PC-9 (cell line): ENCODE measurements around the gene SMIM28. TPM values are rescaled to one million over a fixed set of nuclear protein-coding genes. Genes with fewer than 3 reads are reported as not detected.

Experiments used
- BruUV-seq: library from RNA; stranded (reverse); fragments of 400-500 nt; replicated peaks from 2 replicates; lab custom pipeline; 2021; lab: Mats Ljungman, UMichigan
- CTCF ChIA-PET: fragments of 300-600 bp; sonication (Branson Sonifier 250); formaldehyde crosslinking; loops from one replicate; lab custom pipeline; 2022; ENCODE audit warnings: antibody characterized with exemption; lab: Charles Lee
- POLR2A ChIA-PET: fragments of 300-600 bp; sonication (Branson Sonifier 250); formaldehyde crosslinking; loops from one replicate; lab custom pipeline; 2022; ENCODE audit warnings: antibody characterized with exemption; ENCODE audit not compliant: unreplicated experiment; lab: Charles Lee
- DNase-seq, 2 experiments: peaks; one replicate each; pipeline versions ENCODE4 v3.0.0 to v3.0.0-alpha.2; 2015 to 2022; ENCODE audit warnings: mixed read lengths in 1 of 2
- H2AFZ ChIP-seq: fragments of 200-600 bp; sonication (generic); 2 replicates; pipeline ENCODE4 v1.8.1; 2017; ENCODE audit warnings: antibody characterized with exemption
- H3F3A ChIP-seq: fragments of 200-600 bp; sonication (generic); 2 replicates; pipeline ENCODE4 v1.8.1; 2017; ENCODE audit warnings: antibody characterized with exemption, mild to moderate bottlenecking, low read depth; ENCODE audit not compliant: insufficient read depth
- H3K27ac ChIP-seq: fragments of 200-600 bp; sonication (generic); 2 replicates; pipeline ENCODE4 v1.6.1; 2016; ENCODE audit warnings: mixed run types
- H3K27me3 ChIP-seq: fragments of 200-600 bp; sonication (generic); 2 replicates; pipeline ENCODE4 v1.6.1; 2016; ENCODE audit warnings: low read depth, mixed run types; ENCODE audit not compliant: insufficient read depth
- H3K36me3 ChIP-seq: fragments of 200-600 bp; sonication (generic); 2 replicates; pipeline ENCODE4 v1.6.1; 2016; ENCODE audit warnings: low read depth, mixed run types
- H3K4me1 ChIP-seq: fragments of 200-600 bp; sonication (generic); replicated peaks from 2 replicates; pipeline ENCODE4 v1.6.1; 2016; ENCODE audit warnings: mixed run types; ENCODE audit not compliant: insufficient read depth
- H3K4me2 ChIP-seq: fragments of 200-600 bp; sonication (generic); 2 replicates; pipeline ENCODE4 v1.6.1; 2017; ENCODE audit warnings: mixed run types
- H3K4me3 ChIP-seq: fragments of 200-600 bp; sonication (generic); 2 replicates; pipeline ENCODE4 v1.6.1; 2016; ENCODE audit warnings: mixed run types
- H3K79me2 ChIP-seq: fragments of 200-600 bp; sonication (generic); 2 replicates; pipeline ENCODE4 v1.6.1; 2017; ENCODE audit warnings: low read depth, mixed run types
- H3K9me2 ChIP-seq: fragments of 200-600 bp; sonication (generic); 2 replicates; pipeline ENCODE4 v1.8.1; 2017; ENCODE audit warnings: mild to moderate bottlenecking; ENCODE audit not compliant: insufficient read depth
- H3K9me3 ChIP-seq: fragments of 200-600 bp; sonication (generic); 2 replicates; pipeline ENCODE4 v1.8.1; 2016; ENCODE audit warnings: low read depth; ENCODE audit not compliant: insufficient read depth
- H4K20me1 ChIP-seq: fragments of 200-600 bp; sonication (generic); 2 replicates; pipeline ENCODE4 v1.8.1; 2017; ENCODE audit not compliant: insufficient read depth
- EZH2 ChIP-seq: fragments of 200-600 bp; sonication (generic); IDR thresholded peaks from 2 replicates; pipeline ENCODE4 v1.8.0; 2017; ENCODE audit warnings: antibody characterized with exemption, low read depth
- intact Hi-C: fragments of 100-400 bp; cut with micrococcal nuclease; formaldehyde crosslinking; loops from one replicate; pipeline ENCODE4 v1.10.0; 2022; ENCODE audit not compliant: unreplicated experiment
- total RNA-seq: library from RNA; stranded (reverse); gene quantifications from 2 replicates; pipeline ENCODE4 v1.2.3, GENCODE V29; 2021
- TF ChIP-seq, protein P1 (sequence below): fragments of 200-600 bp; sonication (generic); conservative IDR thresholded peaks from 2 replicates; pipeline ENCODE4 v1.6.1; 2017; ENCODE audit warnings: mixed run types, antibody characterized with exemption, mild to moderate bottlenecking, moderate library complexity

SMIM28 gene
- total RNA-seq, 1 experiment from 2014 or later: not detected

DNA sequence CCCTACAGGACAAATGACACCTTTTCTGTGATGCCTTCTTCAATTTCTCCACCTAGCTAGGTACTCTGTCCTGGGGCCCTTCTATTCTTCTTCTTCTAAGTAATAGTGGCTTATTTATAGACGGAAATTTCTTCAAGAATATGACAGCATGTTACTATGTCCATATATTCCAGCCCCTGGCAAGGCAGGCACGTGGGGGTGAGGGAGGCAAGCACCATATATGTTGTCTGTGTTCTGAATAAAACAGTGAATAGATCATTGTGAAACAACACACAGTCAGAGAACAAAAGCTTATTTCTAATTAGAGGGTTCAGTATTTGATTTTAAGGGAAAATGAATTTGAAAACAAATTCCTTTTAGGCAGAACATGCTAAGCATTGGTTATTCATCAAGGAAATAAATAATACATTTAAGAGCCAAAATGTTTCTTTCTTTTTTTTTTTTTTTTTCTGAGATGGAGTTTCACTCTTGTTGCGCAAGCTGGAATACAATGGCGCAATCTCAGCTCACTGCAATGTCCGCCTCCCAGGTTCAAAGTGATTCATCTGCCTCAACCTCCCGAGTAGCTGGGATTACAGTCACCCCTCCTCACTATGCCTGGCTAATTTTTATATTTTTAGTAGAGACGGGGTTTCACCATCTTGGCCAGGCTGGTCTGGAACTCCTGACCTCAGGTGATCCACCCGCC, 32.5 kb downstream of the SMIM28 start:
- Histone ChIP-seq H3F3A (peaks cover 28% of the 10 kb centered on the region), H3K36me3 (peaks cover 75% of the 10 kb centered on the region), H3K9me3 (no peaks in the 10 kb centered on the region), H3K4me3 (0 out of 2 replicates have a peak overlapping the region, but pooled peaks have one; percentile 2), H3K4me1 (peaks cover 46% of the 10 kb centered on the region), H3K27ac (peak overlapping the region; percentile 82), H4K20me1 (no peaks in the 10 kb centered on the region), H3K4me2 (peak overlapping the region; percentile 62), H2AFZ (no peak overlapping the region), H3K79me2 (peaks cover 18% of the 10 kb centered on the region), H3K27me3 (no peaks in the 10 kb centered on the region), H3K9me2 (no peaks in the 10 kb centered on the region)
- TF ChIP-seq, protein P1, sequence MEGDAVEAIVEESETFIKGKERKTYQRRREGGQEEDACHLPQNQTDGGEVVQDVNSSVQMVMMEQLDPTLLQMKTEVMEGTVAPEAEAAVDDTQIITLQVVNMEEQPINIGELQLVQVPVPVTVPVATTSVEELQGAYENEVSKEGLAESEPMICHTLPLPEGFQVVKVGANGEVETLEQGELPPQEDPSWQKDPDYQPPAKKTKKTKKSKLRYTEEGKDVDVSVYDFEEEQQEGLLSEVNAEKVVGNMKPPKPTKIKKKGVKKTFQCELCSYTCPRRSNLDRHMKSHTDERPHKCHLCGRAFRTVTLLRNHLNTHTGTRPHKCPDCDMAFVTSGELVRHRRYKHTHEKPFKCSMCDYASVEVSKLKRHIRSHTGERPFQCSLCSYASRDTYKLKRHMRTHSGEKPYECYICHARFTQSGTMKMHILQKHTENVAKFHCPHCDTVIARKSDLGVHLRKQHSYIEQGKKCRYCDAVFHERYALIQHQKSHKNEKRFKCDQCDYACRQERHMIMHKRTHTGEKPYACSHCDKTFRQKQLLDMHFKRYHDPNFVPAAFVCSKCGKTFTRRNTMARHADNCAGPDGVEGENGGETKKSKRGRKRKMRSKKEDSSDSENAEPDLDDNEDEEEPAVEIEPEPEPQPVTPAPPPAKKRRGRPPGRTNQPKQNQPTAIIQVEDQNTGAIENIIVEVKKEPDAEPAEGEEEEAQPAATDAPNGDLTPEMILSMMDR: no peak
- no peak for TF ChIP-seq EZH2
- intact Hi-C loops: no loop called here
- ChIA-PET POLR2A (interaction anchor here (0.8 kb wide), 1 partner anchor 293 kb away, joined by 4 read pairs; no protein-coding TSS in a partner anchor), CTCF (interaction anchor here (0.7 kb wide), 2 partner anchors 13 to 20 kb away, joined by 3 to 6 read pairs; no protein-coding TSS in a partner anchor)
- BruUV-seq: no TSS peak
- peak; percentile 10 to 73 for DNase-seq

DNA sequence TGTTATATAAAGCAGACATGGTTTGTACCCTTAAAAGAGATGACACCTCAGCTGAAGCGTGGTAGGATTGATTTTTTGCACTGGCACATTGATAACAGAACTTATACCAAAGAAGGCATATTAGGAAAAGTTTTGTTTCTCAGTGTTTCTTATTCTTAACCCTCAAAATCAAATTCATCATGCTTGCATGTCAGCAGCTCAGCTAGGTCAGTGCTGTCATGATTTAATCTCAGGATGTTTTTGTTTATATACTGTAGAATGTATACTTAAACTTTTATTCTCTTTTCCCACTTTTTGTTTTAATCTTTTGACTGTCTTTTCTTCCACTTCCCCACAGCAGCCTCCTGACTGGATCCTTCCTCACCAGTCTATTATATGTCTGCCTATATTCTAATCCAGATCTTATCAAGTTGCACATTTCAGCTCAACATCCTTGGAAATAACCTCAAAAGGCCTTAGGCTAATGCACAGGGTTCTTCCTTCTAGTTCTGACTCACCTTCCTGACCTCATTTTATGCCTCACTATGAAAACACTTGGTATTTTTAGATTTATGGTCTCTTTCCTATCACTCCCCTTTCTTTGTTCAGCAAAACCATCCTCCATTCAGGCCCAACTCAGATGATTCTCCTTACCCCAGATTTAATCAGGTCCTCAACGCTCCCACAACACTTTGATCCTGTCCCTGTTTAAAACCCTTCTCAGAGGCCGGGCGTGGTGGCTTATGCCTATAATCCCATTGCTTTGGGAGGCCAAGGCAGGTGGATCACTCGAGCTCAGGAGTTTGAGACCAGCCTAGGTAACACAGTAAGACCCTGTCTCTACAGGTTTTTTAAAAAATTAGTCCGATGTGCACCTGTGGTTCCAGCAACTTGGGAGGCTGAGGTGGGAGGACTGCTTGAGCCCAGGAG, 33.5 kb downstream of the SMIM28 start:
- Histone ChIP-seq H3K79me2 (peaks cover 7% of the 10 kb centered on the region), H3K4me1 (peaks cover 36% of the 10 kb centered on the region), H3K27ac (peak overlapping the region; percentile 82), H3K4me3 (0 out of 2 replicates have a peak overlapping the region, but pooled peaks have one; percentile 2), H3K4me2 (peak overlapping the region; percentile 62), H3F3A (peaks cover 28% of the 10 kb centered on the region), H4K20me1 (no peaks in the 10 kb centered on the region), H3K9me3 (no peaks in the 10 kb centered on the region), H3K36me3 (peaks cover 64% of the 10 kb centered on the region), H3K9me2 (no peaks in the 10 kb centered on the region), H2AFZ (no peak overlapping the region), H3K27me3 (no peaks in the 10 kb centered on the region)
- ChIA-PET CTCF (interaction anchor here (0.7 kb wide), 1 partner anchor 19 kb away, joined by 6 read pairs; no protein-coding TSS in a partner anchor), POLR2A (interaction anchor here (0.5 to 0.8 kb wide), 2 partner anchors 65 to 294 kb away, joined by 3 to 4 read pairs; no protein-coding TSS in a partner anchor)
- intact Hi-C loops: no loop called here
- peak; percentile 7 to 98 for DNase-seq
- no TSS peak for BruUV-seq
- TF ChIP-seq, protein P1: no peak
- no peak for TF ChIP-seq EZH2

DNA sequence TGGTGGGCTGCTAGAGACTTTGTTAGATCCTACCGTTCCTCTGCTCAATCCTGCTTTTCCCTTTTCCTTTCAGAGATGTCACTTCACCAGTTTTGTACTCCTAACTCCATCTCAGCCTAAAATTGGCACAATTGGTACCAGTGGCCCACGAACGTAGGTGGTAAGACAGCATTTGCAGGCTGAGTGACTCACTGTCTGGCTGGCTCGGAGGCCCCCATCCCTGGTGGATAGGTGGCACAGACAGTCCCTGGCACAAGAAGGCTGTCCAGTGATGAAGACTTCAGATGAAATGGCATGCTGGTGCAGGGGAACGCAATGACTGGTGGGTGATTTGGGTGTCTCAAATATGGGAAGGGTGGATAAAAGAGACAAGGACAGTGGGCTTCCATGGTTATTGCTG, 37.4 kb downstream of the SMIM28 start:
- no peak for DNase-seq
- BruUV-seq: no TSS peak
- no peaks in the 10 kb centered on the region for H4K20me1 ChIP-seq
- no peaks in the 10 kb centered on the region; the same call in 1 of the 2 replicates for H3K9me3 ChIP-seq
- peaks cover 33% of the 10 kb centered on the region for H3K36me3 ChIP-seq
- H3K9me2 ChIP-seq: no peaks in the 10 kb centered on the region
- no peaks in the 10 kb centered on the region for H3K79me2 ChIP-seq
- TF ChIP-seq, protein P1: no peak
- no peak for TF ChIP-seq EZH2
- H3K4me2 ChIP-seq: no peak overlapping the region
- ChIA-PET CTCF (no interaction called here), POLR2A (no interaction called here)
- intact Hi-C loops: no loop called here
- H3K4me3 ChIP-seq: no peak overlapping the region
- H2AFZ ChIP-seq: no peak overlapping the region
- H3F3A ChIP-seq: peaks cover 21% of the 10 kb centered on the region
- peaks cover 23% of the 10 kb centered on the region for H3K4me1 ChIP-seq
- no peaks in the 10 kb centered on the region for H3K27me3 ChIP-seq
- no peak overlapping the region for H3K27ac ChIP-seq
